Measurements from ENCODE around the gene LRRC55. TPM values are rescaled to one million over a fixed set of nuclear protein-coding genes. Genes with fewer than 3 reads are reported as not detected.

LRRC55 gene
- total RNA-seq, 4 donors from 2014 or later = 0.11 to 0.29 TPM; not detected in 2

Other genes with a start within 250 kb of the LRRC55 start
- gene OR5AK2, start 193.0 kb upstream of the LRRC55 start, total RNA-seq = not detected
- gene APLNR, start 55.3 kb downstream of the LRRC55 start, total RNA-seq = 1 to 10 TPM; 4.4 to 6.1 (median 4.8) TPM
- 100 to 1,000 TPM in 1 of 4 donors, 10 to 100 TPM in 3; 52.3 to 106 (median 85.2) TPM for gene TNKS1BP1, start 143.0 kb downstream of the LRRC55 start, total RNA-seq
- 10 to 100 TPM; 70.0 to 86.5 (median 78.1) TPM for gene SSRP1, start 153.9 kb downstream of the LRRC55 start, total RNA-seq
- gene P2RX3, start 156.4 kb downstream of the LRRC55 start, total RNA-seq = not detected
- gene PRG3, start 199.2 kb downstream of the LRRC55 start, total RNA-seq = not detected
- gene PRG2, start 208.7 kb downstream of the LRRC55 start, total RNA-seq = under 1 TPM in 3 of 4 donors, not detected in 1; 0.22 to 0.94 (median 0.71) TPM
- gene SLC43A3, start 245.2 kb downstream of the LRRC55 start, total RNA-seq = 100 to 1,000 TPM; 124 to 321 (median 218) TPM

Data from thyroid gland (tissue), 4 donors.